Panc1 (cell line): ENCODE measurements around the gene PTPRZ1. TPM values are rescaled to one million over a fixed set of nuclear protein-coding genes. Genes with fewer than 3 reads are reported as not detected.

ENCODE experiments used
- ATAC-seq: fragments of 200-7000 bp; cut with Tn5 transposase; 2 replicates; pipeline ENCODE4 v1.9.1; 2020; ENCODE audit warnings: mild to moderate bottlenecking, moderate library complexity
- BruUV-seq: library from RNA; stranded (reverse); fragments of 400-500 nt; replicated peaks from 2 replicates; lab custom pipeline; 2021; lab: Mats Ljungman, UMichigan
- CTCF ChIA-PET: fragments of 300-600 bp; sonication (Branson Sonifier 250); formaldehyde crosslinking; loops from one replicate; lab custom pipeline; 2022; ENCODE audit warnings: antibody characterized with exemption; lab: Charles Lee
- POLR2A ChIA-PET: fragments of 300-600 bp; sonication (Branson Sonifier 250); formaldehyde crosslinking; loops from one replicate; lab custom pipeline; 2022; ENCODE audit warnings: antibody characterized with exemption; lab: Charles Lee
- DNase-seq: peaks from one replicate; pipeline ENCODE4 v3.0.0-alpha.2; 2010; ENCODE audit warnings: low read depth, low spot score
- H3K27ac ChIP-seq: 2 replicates; pipeline ENCODE4 v1.5.1; 2011; ENCODE audit warnings: mild to moderate bottlenecking, low read length, inconsistent platforms
- H3K27me3 ChIP-seq: fragments of 200-500 bp; sonication (Bioruptor generic); 2 replicates; pipeline ENCODE4 v1.6.0; 2014; ENCODE audit warnings: low read length, inconsistent platforms; ENCODE audit not compliant: control insufficient read depth, insufficient read depth
- H3K36me3 ChIP-seq: fragments of 200-500 bp; sonication (Bioruptor generic); 2 replicates; pipeline ENCODE4 v1.5.1; 2014; ENCODE audit warnings: inconsistent platforms, mild to moderate bottlenecking, low read length, moderate library complexity; ENCODE audit not compliant: control insufficient read depth, insufficient read depth
- H3K4me1 ChIP-seq: 2 replicates; pipeline ENCODE4 v1.5.1; 2011; ENCODE audit warnings: inconsistent platforms, mild to moderate bottlenecking, low read length, moderate library complexity; ENCODE audit not compliant: control insufficient read depth, insufficient read depth
- H3K4me3 ChIP-seq, 2 experiments: 2 replicates each; pipeline ENCODE4 v1.5.1; 2011 to 2012; ENCODE audit warnings: low read depth in 2 of 2, low read length in 2 of 2, mild to moderate bottlenecking in 2 of 2, inconsistent platforms in 1 of 2, moderate library complexity in 1 of 2
- H3K9me3 ChIP-seq: fragments of 200-500 bp; sonication (Bioruptor generic); 2 replicates; pipeline ENCODE4 v1.5.1; 2014; ENCODE audit warnings: low read depth, mild to moderate bottlenecking, inconsistent platforms, low read length, moderate library complexity; ENCODE audit not compliant: control insufficient read depth, insufficient read depth
- CTCF ChIP-seq: fragments of 450-650 bp; IDR thresholded peaks from 2 replicates; pipeline ENCODE4 v1.5.1; 2017; ENCODE audit warnings: mild to moderate bottlenecking
- POLR2AphosphoS5 ChIP-seq: IDR thresholded peaks from 2 replicates; pipeline ENCODE4 v1.6.1; 2012; ENCODE audit warnings: mild to moderate bottlenecking, low read depth, low read length, moderate library complexity
- REST ChIP-seq, 2 experiments: IDR thresholded peaks; 2 replicates each; pipeline ENCODE4 v1.6.1; 2011 to 2012; ENCODE audit warnings: low read depth in 2 of 2, control low read depth in 1 of 2, low read length in 1 of 2, mild to moderate bottlenecking in 1 of 2, moderate library complexity in 1 of 2; ENCODE audit not compliant: insufficient read depth in 1 of 2
- SIN3A ChIP-seq: IDR thresholded peaks from 2 replicates; pipeline ENCODE4 v1.6.1; 2012; ENCODE audit warnings: low read depth, mild to moderate bottlenecking, low read length, moderate library complexity, borderline replicate concordance; ENCODE audit not compliant: insufficient read depth
- TCF7L2 ChIP-seq: IDR thresholded peaks from 2 replicates; pipeline ENCODE4 v1.6.1; 2011; ENCODE audit warnings: mild to moderate bottlenecking, low read depth, low read length, inconsistent platforms
- in situ Hi-C: cut with HindIII; loops from 2 replicates; pipeline ENCODE4 v1.10.0; 2016; ENCODE audit warnings: low sequenced_read_pairs, low pct_unique_long_range_greater_than_20kb
- intact Hi-C: fragments of 100-400 bp; cut with micrococcal nuclease; formaldehyde crosslinking; loops from one replicate; pipeline ENCODE4 v1.10.0; 2022; ENCODE audit not compliant: unreplicated experiment
- total RNA-seq: library from RNA; stranded (reverse); gene quantifications from one replicate; pipeline ENCODE4 v1.2.1, GENCODE V29; 2021; ENCODE audit not compliant: unreplicated experiment

The PTPRZ1 gene
- total RNA-seq, 1 experiment from 2014 or later: 0.05 TPM

- no peak for DNase-seq
- ChIA-PET POLR2A (no interaction called here), CTCF (no interaction called here)
- no peak for ATAC-seq
- H3K27ac ChIP-seq: no peak overlapping the region
- no peaks in the 10 kb centered on the region for H3K36me3 ChIP-seq
- in situ Hi-C loops (no loop called here), intact Hi-C loops (no loop called here)
- no peak for TF ChIP-seq SIN3A
- TF ChIP-seq CTCF: no peak
- no peak for TF ChIP-seq REST (IDR thresholded peaks at IDR 0.05; ENCODE audit: insufficient read depth in 1 of 2, low read depth in 2 of 2, low read length in 1 of 2)
- TF ChIP-seq TCF7L2: no peak
- no peak for TF ChIP-seq POLR2AphosphoS5
- no TSS peak for BruUV-seq
- no peak overlapping the region for H3K4me3 ChIP-seq
- H3K27me3 ChIP-seq: no peaks in the 10 kb centered on the region
- no peaks in the 10 kb centered on the region for H3K4me1 ChIP-seq
- peaks cover 5% of the 10 kb centered on the region; the same call in 1 of the 2 replicates for H3K9me3 ChIP-seq
These were observed 230.1 kb downstream of the PTPRZ1 start for GRCh38 chr7:122103064-122103463.
